ENCODE measurements around the gene DCST2. TPM values are rescaled to one million over a fixed set of nuclear protein-coding genes. Genes with fewer than 3 reads are reported as not detected.

DCST2 gene
- total RNA-seq (0.23 and 0.51 TPM in 2 replicates), polyA plus RNA-seq (0.29 and 0.73 TPM in 2 replicates), polyA minus RNA-seq (0.36 and 0.63 TPM in 2 replicates), Bru-seq, nascent RNA (percentile 18 among the genes with signal in this experiment), BruChase-seq, experiment 1, labeled RNA remaining after a 6-hour chase (percentile 20 among the genes with signal in this experiment), BruChase-seq, experiment 2, labeled RNA remaining after a 2-hour chase (percentile 20 among the genes with signal in this experiment)
- polyA plus RNA-seq (2011; cell fraction: cytosol; rRNA removed): 0.07 TPM in 1 of 2 replicates, not detected in the other
- polyA plus RNA-seq (2011; cell fraction: nucleus; rRNA removed): 2.6 and 3.1 TPM in 2 replicates
- 0.40 TPM in 1 of 2 replicates, not detected in the other for polyA plus RNA-seq (2012)
- polyA minus RNA-seq (2011; cell fraction: cytosol; rRNA and poly(A)+ RNA removed): 1.3 TPM
- polyA minus RNA-seq (2011; cell fraction: nucleus; rRNA and poly(A)+ RNA removed): 0.19 TPM in 1 of 2 replicates, not detected in the other
- long read RNA-seq, partial matches to known transcripts: 0 of 2 reads
- long read RNA-seq, other reads (novel, unspliced or antisense): 2 of 2 reads

DNA sequence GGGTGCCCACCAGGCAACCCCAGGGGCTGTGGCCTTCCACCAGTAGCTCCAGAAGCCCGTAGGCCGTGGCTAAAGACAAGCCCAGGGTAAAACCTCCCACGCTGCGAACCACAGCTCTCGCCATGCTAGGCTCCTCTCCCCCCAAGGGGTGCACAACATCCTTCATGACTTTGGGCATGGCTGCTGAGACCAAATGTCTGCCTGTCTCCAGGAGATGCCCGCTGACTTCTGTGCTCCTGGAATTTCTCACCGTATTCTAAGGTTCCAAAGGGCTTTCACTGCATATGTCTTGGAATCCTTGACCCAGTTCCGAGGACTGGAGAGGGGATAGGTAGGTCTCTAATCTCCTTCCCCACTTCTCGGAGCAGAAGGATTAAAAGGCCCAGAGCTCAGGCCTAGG is at the start of gene DCST2, which contains the start of gene DCST1:
Gene DCST2, minus strand, starts transcription at position 258 of the 400 bp plus-strand sequence. Its CDS starts 80 bp downstream, at position 178.
Gene DCST1, plus strand, starts transcription at position 301 of the 400 bp plus-strand sequence. CDS start 213 bp downstream, outside the sequence.
- CTCF ChIA-PET: interaction anchor here (1.1 to 3.1 kb wide), 5 partner anchors 11 to 51 kb away, joined by 3 to 12 read pairs (median 5); partner anchors contain the start of genes ADAM15 and EFNA4

More for the DNA sequence above, at the start of gene DCST2, which contains the start of gene DCST1:
- no peak within 1 kb of the TSS for H3K4me2 ChIP-seq (ENCODE audit: insufficient read depth, low read length)
- H3K4me1 ChIP-seq (ENCODE audit: control insufficient read depth, extremely low read depth, insufficient read depth, low read length): peaks cover under 1% of the 10 kb centered on the region
- H3K9me1 ChIP-seq (replicated peaks; ENCODE audit: control insufficient read depth, extremely low read depth, insufficient read depth, low read length): no peaks in the 10 kb centered on the region
- no peaks in the 10 kb centered on the region for H3K9me3 ChIP-seq (replicated peaks; ENCODE audit: control insufficient read depth, insufficient read depth, low read length)
- DNase-seq (ENCODE audit: low read depth, low spot score) (no peak), FAIRE-seq (no peak)
- peaks cover 0 to 5% of the 10 kb centered on the region in 2 experiments for H3K27me3 ChIP-seq (ENCODE audit: control insufficient read depth in 2 of 2, insufficient read depth in 2 of 2, low read length in 2 of 2)
- dilution Hi-C loops (cut with MboI; ENCODE audit: extremely low pct_ligation_motif_present, low sequenced_read_pairs): no loop called here
- H3K79me2 ChIP-seq (ENCODE audit: control insufficient read depth, insufficient read depth, low read length): no peaks in the 10 kb centered on the region
- POLR2A ChIA-PET: no interaction called here
- BruUV-seq (replicated peaks): no TSS peak
- intact Hi-C loops (cut with micrococcal nuclease): no loop called here
- no peaks in the 10 kb centered on the region for H4K20me1 ChIP-seq (replicated peaks; ENCODE audit: control insufficient read depth, extremely low read depth, insufficient read depth, low read length)
- H3K36me3 ChIP-seq (ENCODE audit: control insufficient read depth in 2 of 2, extremely low read depth in 1 of 2, insufficient read depth in 2 of 2, low read length in 2 of 2): no peaks in the 10 kb centered on the region
- no peak within 1 kb of the TSS for H3K4me3 ChIP-seq (replicated peaks in 1 of 3; ENCODE audit: insufficient read depth in 1 of 3, low read depth in 1 of 3, low read length in 3 of 3)
- no peak for TF ChIP-seq JUN (IDR thresholded peaks at IDR 0.05; ENCODE audit: borderline replicate concordance, insufficient read depth, insufficient read length, low read depth)
- TF ChIP-seq POLR2AphosphoS5 (IDR thresholded peaks at IDR 0.05; ENCODE audit: insufficient read depth, low read depth, low read length): no peak
- TF ChIP-seq FOS (IDR thresholded peaks at IDR 0.05; ENCODE audit: borderline replicate concordance, insufficient read depth, low read length): no peak
- TF ChIP-seq, protein P1, sequence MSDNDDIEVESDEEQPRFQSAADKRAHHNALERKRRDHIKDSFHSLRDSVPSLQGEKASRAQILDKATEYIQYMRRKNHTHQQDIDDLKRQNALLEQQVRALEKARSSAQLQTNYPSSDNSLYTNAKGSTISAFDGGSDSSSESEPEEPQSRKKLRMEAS (IDR thresholded peaks at IDR 0.05; ENCODE audit: insufficient read depth, insufficient read length): no peak
- no peak for TF ChIP-seq POLR2A (IDR thresholded peaks at IDR 0.05; ENCODE audit: low read depth, low read length)
- TF ChIP-seq, protein P2, sequence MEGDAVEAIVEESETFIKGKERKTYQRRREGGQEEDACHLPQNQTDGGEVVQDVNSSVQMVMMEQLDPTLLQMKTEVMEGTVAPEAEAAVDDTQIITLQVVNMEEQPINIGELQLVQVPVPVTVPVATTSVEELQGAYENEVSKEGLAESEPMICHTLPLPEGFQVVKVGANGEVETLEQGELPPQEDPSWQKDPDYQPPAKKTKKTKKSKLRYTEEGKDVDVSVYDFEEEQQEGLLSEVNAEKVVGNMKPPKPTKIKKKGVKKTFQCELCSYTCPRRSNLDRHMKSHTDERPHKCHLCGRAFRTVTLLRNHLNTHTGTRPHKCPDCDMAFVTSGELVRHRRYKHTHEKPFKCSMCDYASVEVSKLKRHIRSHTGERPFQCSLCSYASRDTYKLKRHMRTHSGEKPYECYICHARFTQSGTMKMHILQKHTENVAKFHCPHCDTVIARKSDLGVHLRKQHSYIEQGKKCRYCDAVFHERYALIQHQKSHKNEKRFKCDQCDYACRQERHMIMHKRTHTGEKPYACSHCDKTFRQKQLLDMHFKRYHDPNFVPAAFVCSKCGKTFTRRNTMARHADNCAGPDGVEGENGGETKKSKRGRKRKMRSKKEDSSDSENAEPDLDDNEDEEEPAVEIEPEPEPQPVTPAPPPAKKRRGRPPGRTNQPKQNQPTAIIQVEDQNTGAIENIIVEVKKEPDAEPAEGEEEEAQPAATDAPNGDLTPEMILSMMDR (IDR thresholded peaks at IDR 0.05; ENCODE audit: extremely low read depth in 1 of 2, insufficient read depth in 1 of 2, low read depth in 1 of 2, low read length in 2 of 2): no peak
- no peak for TF ChIP-seq GATA2 (IDR thresholded peaks at IDR 0.05; ENCODE audit: insufficient read depth, insufficient read length, low read depth, low read length)
- TF ChIP-seq EZH2 (IDR thresholded peaks at IDR 0.05; ENCODE audit: borderline replicate concordance, low read depth, low read length, severe bottlenecking): no peak
- TF ChIP-seq MYC (IDR thresholded peaks at IDR 0.05; ENCODE audit: low read depth, low read length): no peak
- no peak within 1 kb of the TSS for H2AFZ ChIP-seq (ENCODE audit: low read depth, low read length)
- no peak within 1 kb of the TSS for H3K27ac ChIP-seq (ENCODE audit: insufficient read depth, low read depth, low read length)
- H3K9ac ChIP-seq (replicated peaks; ENCODE audit: extremely low read depth, insufficient read depth, low read length): no peak within 1 kb of the TSS

Data from endothelial cell of umbilical vein (primary cell).